Measurements from ENCODE around the gene MIDN. TPM values are rescaled to one million over a fixed set of nuclear protein-coding genes. Genes with fewer than 3 reads are reported as not detected.

MIDN gene
- total RNA-seq, 2 experiments from 2014 or later, result 50.1 to 52.9 TPM

GRCh38 chr19:1223018-1223855, 25.1 kb upstream of the MIDN start:
- Mint-ChIP-seq H3K36me3 (ENCODE audit: low read depth) (peaks cover 5% of the 10 kb centered on the region), H3K27me3 (ENCODE audit: low read depth) (no peaks in the 10 kb centered on the region), H3K4me1 (ENCODE audit: low read depth) (no peaks in the 10 kb centered on the region), H3K9me3 (no peaks in the 10 kb centered on the region), H3K4me3 (no peak overlapping the region), H3K27ac (no peak overlapping the region)
- peak; percentile 53 for DNase-seq
- CTCF ChIA-PET, result interaction anchor here (0.6 to 2.3 kb wide), 3 partner anchors 9 to 29 kb away, joined by 3 to 11 read pairs (median 3); no protein-coding TSS in a partner anchor
- intact Hi-C loops (cut with micrococcal nuclease), result no loop called here

- CTCF ChIA-PET, result interaction anchor here (0.9 to 2.3 kb wide), 2 partner anchors 10 to 20 kb away, joined by 3 to 11 read pairs; no protein-coding TSS in a partner anchor
- H3K4me3 Mint-ChIP-seq, result no peak overlapping the region
- DNase-seq, result no peak
- H3K27me3 Mint-ChIP-seq (ENCODE audit: low read depth), result no peaks in the 10 kb centered on the region
- H3K4me1 Mint-ChIP-seq (ENCODE audit: low read depth), result no peaks in the 10 kb centered on the region
- peaks cover 5% of the 10 kb centered on the region for H3K36me3 Mint-ChIP-seq (ENCODE audit: low read depth)
- intact Hi-C loops (cut with micrococcal nuclease), result no loop called here
- H3K9me3 Mint-ChIP-seq, result no peaks in the 10 kb centered on the region
- H3K27ac Mint-ChIP-seq, result no peak overlapping the region
Measured at GRCh38 chr19:1224047-1224825, 24.1 kb upstream of the MIDN start.

GRCh38 chr19:1224847-1225246, 23.5 kb upstream of the MIDN start:
- Mint-ChIP-seq H3K27me3 (ENCODE audit: low read depth) (no peaks in the 10 kb centered on the region), H3K4me3 (no peak overlapping the region), H3K27ac (no peak overlapping the region), H3K4me1 (ENCODE audit: low read depth) (no peaks in the 10 kb centered on the region), H3K9me3 (no peaks in the 10 kb centered on the region), H3K36me3 (ENCODE audit: low read depth) (peaks cover 5% of the 10 kb centered on the region)
- no peak for DNase-seq
- CTCF ChIA-PET, result no interaction called here
- intact Hi-C loops (cut with micrococcal nuclease), result no loop called here

- H3K4me1 Mint-ChIP-seq (ENCODE audit: low read depth), result no peaks in the 10 kb centered on the region
- no peaks in the 10 kb centered on the region for H3K27me3 Mint-ChIP-seq (ENCODE audit: low read depth)
- peaks cover 5% of the 10 kb centered on the region for H3K36me3 Mint-ChIP-seq (ENCODE audit: low read depth)
- intact Hi-C loops (cut with micrococcal nuclease), result no loop called here
- CTCF ChIA-PET, result no interaction called here
- DNase-seq, result no peak
- no peak overlapping the region for H3K27ac Mint-ChIP-seq
- H3K9me3 Mint-ChIP-seq, result no peaks in the 10 kb centered on the region
- H3K4me3 Mint-ChIP-seq, result no peak overlapping the region
Measured at GRCh38 chr19:1225440-1226226, 22.8 kb upstream of the MIDN start.

- CTCF ChIA-PET, result no interaction called here
- Mint-ChIP-seq H3K9me3 (no peaks in the 10 kb centered on the region), H3K36me3 (ENCODE audit: low read depth) (peaks cover 5% of the 10 kb centered on the region), H3K27ac (no peak overlapping the region), H3K4me3 (no peak overlapping the region), H3K4me1 (ENCODE audit: low read depth) (no peaks in the 10 kb centered on the region), H3K27me3 (ENCODE audit: low read depth) (no peaks in the 10 kb centered on the region)
- intact Hi-C loops (cut with micrococcal nuclease), result no loop called here
- no peak for DNase-seq
Measured at GRCh38 chr19:1226227-1226518, 22.2 kb upstream of the MIDN start.

GRCh38 chr19:1226522-1227303, 21.7 kb upstream of the MIDN start:
- CTCF ChIA-PET, result no interaction called here
- no peaks in the 10 kb centered on the region for H3K27me3 Mint-ChIP-seq (ENCODE audit: low read depth)
- H3K36me3 Mint-ChIP-seq (ENCODE audit: low read depth), result peaks cover 5% of the 10 kb centered on the region
- intact Hi-C loops (cut with micrococcal nuclease), result no loop called here
- no peaks in the 10 kb centered on the region for H3K4me1 Mint-ChIP-seq (ENCODE audit: low read depth)
- H3K9me3 Mint-ChIP-seq, result no peaks in the 10 kb centered on the region
- DNase-seq, result no peak
- H3K4me3 Mint-ChIP-seq, result no peak overlapping the region
- no peak overlapping the region for H3K27ac Mint-ChIP-seq

- intact Hi-C loops (cut with micrococcal nuclease), result no loop called here
- H3K27me3 Mint-ChIP-seq (ENCODE audit: low read depth), result no peaks in the 10 kb centered on the region
- no peaks in the 10 kb centered on the region for H3K9me3 Mint-ChIP-seq
- H3K36me3 Mint-ChIP-seq (ENCODE audit: low read depth), result peaks cover 5% of the 10 kb centered on the region
- CTCF ChIA-PET, result no interaction called here
- no peak overlapping the region for H3K27ac Mint-ChIP-seq
- DNase-seq, result no peak
- H3K4me1 Mint-ChIP-seq (ENCODE audit: low read depth), result no peaks in the 10 kb centered on the region
- no peak overlapping the region for H3K4me3 Mint-ChIP-seq
Measured at GRCh38 chr19:1227304-1228054, 20.9 kb upstream of the MIDN start.

- Mint-ChIP-seq H3K27ac (no peak overlapping the region), H3K9me3 (no peaks in the 10 kb centered on the region), H3K27me3 (ENCODE audit: low read depth) (no peaks in the 10 kb centered on the region), H3K36me3 (ENCODE audit: low read depth) (peaks cover 5% of the 10 kb centered on the region), H3K4me1 (ENCODE audit: low read depth) (no peaks in the 10 kb centered on the region), H3K4me3 (no peak overlapping the region)
- no peak for DNase-seq
- intact Hi-C loops (cut with micrococcal nuclease), result no loop called here
- CTCF ChIA-PET, result no interaction called here
Measured at GRCh38 chr19:1228161-1228957, 20.0 kb upstream of the MIDN start.

GRCh38 chr19:1229056-1229923, 19.1 kb upstream of the MIDN start:
- CTCF ChIA-PET, result no interaction called here
- Mint-ChIP-seq H3K4me1 (ENCODE audit: low read depth) (no peaks in the 10 kb centered on the region), H3K9me3 (no peaks in the 10 kb centered on the region), H3K4me3 (no peak overlapping the region), H3K36me3 (ENCODE audit: low read depth) (peaks cover 5% of the 10 kb centered on the region), H3K27me3 (ENCODE audit: low read depth) (no peaks in the 10 kb centered on the region), H3K27ac (no peak overlapping the region)
- DNase-seq, result no peak
- intact Hi-C loops (cut with micrococcal nuclease), result no loop called here

- no peak overlapping the region for H3K27ac Mint-ChIP-seq
- H3K9me3 Mint-ChIP-seq, result no peaks in the 10 kb centered on the region
- H3K4me3 Mint-ChIP-seq, result no peak overlapping the region
- no peaks in the 10 kb centered on the region for H3K27me3 Mint-ChIP-seq (ENCODE audit: low read depth)
- H3K4me1 Mint-ChIP-seq (ENCODE audit: low read depth), result no peaks in the 10 kb centered on the region
- DNase-seq, result no peak
- peaks cover 5% of the 10 kb centered on the region for H3K36me3 Mint-ChIP-seq (ENCODE audit: low read depth)
- intact Hi-C loops (cut with micrococcal nuclease), result no loop called here
- CTCF ChIA-PET, result no interaction called here
Measured at GRCh38 chr19:1229924-1230782, 18.2 kb upstream of the MIDN start.
